Effector memory CD8-positive, alpha-beta T cell (primary cell): Measurements from ENCODE around the gene PRCC.
"Not testable (repeated sequence)": the region's sequence is repeated elsewhere in the genome, so short reads cannot be mapped to it uniquely, and the experiment has no call there.

Source experiments
- ATAC-seq: fragments of 150-1000 bp; cut with Tn5 transposase; replicated peaks from 2 replicates; pipeline ENCODE4 v1.10.0; 2021; ENCODE audit warnings: mild to moderate bottlenecking, moderate library complexity
- DNase-seq, 3 experiments: peaks; one replicate each; pipeline ENCODE4 v3.0.0; 2021
- H3K27ac Mint-ChIP-seq, 2 donors: one replicate each; pipeline ENCODE4 v1.8.0; 2022; ENCODE audit warnings: mild to moderate bottlenecking in 2 of 2, mixed read lengths in 2 of 2, moderate library complexity in 2 of 2
- H3K27me3 Mint-ChIP-seq, 2 donors: one replicate each; pipeline ENCODE4 v1.8.0; 2022; ENCODE audit warnings: mixed read lengths in 2 of 2
- H3K36me3 Mint-ChIP-seq: one replicate; pipeline ENCODE4 v1.8.0; 2022; ENCODE audit warnings: mild to moderate bottlenecking, moderate library complexity, mixed read lengths; ENCODE audit not compliant: insufficient read depth
- H3K4me1 Mint-ChIP-seq, 2 donors: one replicate each; pipeline ENCODE4 v1.8.0; 2022; ENCODE audit warnings: low read depth in 2 of 2, mixed read lengths in 2 of 2
- H3K4me3 Mint-ChIP-seq, 2 donors: one replicate each; pipeline ENCODE4 v1.8.0; 2022; ENCODE audit warnings: mild to moderate bottlenecking in 2 of 2, mixed read lengths in 2 of 2, moderate library complexity in 2 of 2
- H3K9me3 Mint-ChIP-seq, 2 donors: one replicate each; pipeline ENCODE4 v1.8.0; 2022; ENCODE audit warnings: mixed read lengths in 2 of 2

The PRCC gene

GRCh38 chr1:156760796-156761104 is 6.6 kb upstream of the PRCC start:
- DNase-seq, result no peak
- Mint-ChIP-seq H3K27ac (no peak overlapping the region), H3K4me3 (no peak overlapping the region), H3K36me3 (peaks cover 5% of the 10 kb centered on the region), H3K4me1 (no peaks in the 10 kb centered on the region), H3K9me3 (no peaks in the 10 kb centered on the region), H3K27me3 (no peaks in the 10 kb centered on the region)
- no peak for ATAC-seq

- H3K9me3 Mint-ChIP-seq, H3K27me3 Mint-ChIP-seq: not testable (repeated sequence)
These were observed 2.2 kb upstream of the PRCC start for GRCh38 chr1:156765136-156765535.

GRCh38 chr1:156765666-156766065 is 1.7 kb upstream of the PRCC start:
- no peak overlapping the region for H3K27ac Mint-ChIP-seq
- no peaks in the 10 kb centered on the region for H3K27me3 Mint-ChIP-seq
- H3K4me3 Mint-ChIP-seq, result no peak overlapping the region
- peaks cover 17 to 27% of the 10 kb centered on the region in 2 donors for H3K4me1 Mint-ChIP-seq
- peaks cover 13% of the 10 kb centered on the region for H3K36me3 Mint-ChIP-seq
- no peaks in the 10 kb centered on the region for H3K9me3 Mint-ChIP-seq
- ATAC-seq (no peak), DNase-seq (no peak)

More at GRCh38 chr1:156765136-156765535, 2.2 kb upstream of the PRCC start:
- DNase-seq, H3K36me3 Mint-ChIP-seq, H3K4me3 Mint-ChIP-seq, ATAC-seq, H3K27ac Mint-ChIP-seq: not testable (repeated sequence)
- peaks cover 16 to 23% of the 10 kb centered on the region in 2 donors for H3K4me1 Mint-ChIP-seq

- Mint-ChIP-seq H3K4me1 (peaks cover 24 to 36% of the 10 kb centered on the region in 2 donors), H3K27me3 (no peaks in the 10 kb centered on the region), H3K36me3 (peaks cover 14% of the 10 kb centered on the region), H3K27ac (no peak overlapping the region), H3K9me3 (no peaks in the 10 kb centered on the region), H3K4me3 (no peak overlapping the region)
- DNase-seq (no peak), ATAC-seq (no peak)
These were observed 836 bp upstream of the PRCC start for GRCh38 chr1:156766298-156767100.

GRCh38 chr1:156767879-156768604 is 707 bp downstream of the PRCC start:
- no peaks in the 10 kb centered on the region for H3K27me3 Mint-ChIP-seq
- ATAC-seq, result peak; percentile 7
- no peaks in the 10 kb centered on the region for H3K9me3 Mint-ChIP-seq
- peaks cover 20% of the 10 kb centered on the region for H3K36me3 Mint-ChIP-seq
- peak; percentile 35 to 37 (median 36) for DNase-seq
- no peak overlapping the region for H3K27ac Mint-ChIP-seq
- H3K4me1 Mint-ChIP-seq, result peaks cover 30 to 43% of the 10 kb centered on the region in 2 donors
- H3K4me3 Mint-ChIP-seq, result no peak overlapping the region

- ATAC-seq, result no peak
- Mint-ChIP-seq H3K36me3 (peaks cover 22% of the 10 kb centered on the region), H3K27me3 (no peaks in the 10 kb centered on the region), H3K4me1 (peaks cover 37 to 50% of the 10 kb centered on the region in 2 donors), H3K4me3 (no peak overlapping the region), H3K9me3 (no peaks in the 10 kb centered on the region), H3K27ac (no peak overlapping the region)
- DNase-seq, result no peak
These were observed 1.4 kb downstream of the PRCC start for GRCh38 chr1:156768610-156769295.

- Mint-ChIP-seq H3K4me3 (no peak overlapping the region), H3K36me3 (peaks cover 18% of the 10 kb centered on the region), H3K27me3 (no peaks in the 10 kb centered on the region), H3K9me3 (no peaks in the 10 kb centered on the region), H3K4me1 (peaks cover 45 to 62% of the 10 kb centered on the region in 2 donors), H3K27ac (peak overlapping the region; percentile 0 to 42)
- DNase-seq (no peak), ATAC-seq (no peak)
These were observed 4.9 kb downstream of the PRCC start for GRCh38 chr1:156772222-156772621.

GRCh38 chr1:156772728-156773497 is 5.6 kb downstream of the PRCC start:
- peaks cover 50 to 69% of the 10 kb centered on the region in 2 donors for H3K4me1 Mint-ChIP-seq
- no peak for DNase-seq
- no peaks in the 10 kb centered on the region for H3K9me3 Mint-ChIP-seq
- no peak overlapping the region for H3K4me3 Mint-ChIP-seq
- H3K36me3 Mint-ChIP-seq, result peaks cover 18% of the 10 kb centered on the region
- ATAC-seq, result no peak
- H3K27me3 Mint-ChIP-seq, result no peaks in the 10 kb centered on the region
- peak overlapping the region; percentile 0 to 42 for H3K27ac Mint-ChIP-seq

- Mint-ChIP-seq H3K4me1 (peaks cover 47 to 68% of the 10 kb centered on the region in 2 donors), H3K36me3 (peaks cover 16% of the 10 kb centered on the region), H3K4me3 (no peak overlapping the region), H3K27me3 (no peaks in the 10 kb centered on the region), H3K9me3 (no peaks in the 10 kb centered on the region), H3K27ac (no peak overlapping the region)
- ATAC-seq (no peak), DNase-seq (no peak)
These were observed 6.3 kb downstream of the PRCC start for GRCh38 chr1:156773607-156774006.

- Mint-ChIP-seq H3K36me3 (peaks cover 24% of the 10 kb centered on the region), H3K9me3 (no peaks in the 10 kb centered on the region), H3K27ac (peak overlapping the region; percentile 51 to 64), H3K4me3 (no peak overlapping the region), H3K4me1 (peaks cover 36 to 50% of the 10 kb centered on the region in 2 donors), H3K27me3 (no peaks in the 10 kb centered on the region)
- DNase-seq, result no peak
- ATAC-seq, result no peak
These were observed 8.5 kb downstream of the PRCC start for GRCh38 chr1:156775799-156776198.

GRCh38 chr1:156776942-156777341 is 9.6 kb downstream of the PRCC start:
- ATAC-seq (no peak), DNase-seq (no peak)
- H3K4me1 Mint-ChIP-seq, result peaks cover 39 to 53% of the 10 kb centered on the region in 2 donors
- peaks cover 26% of the 10 kb centered on the region for H3K36me3 Mint-ChIP-seq
- H3K27ac Mint-ChIP-seq, result peak overlapping the region; percentile 26 to 62
- no peak overlapping the region for H3K4me3 Mint-ChIP-seq
- H3K27me3 Mint-ChIP-seq, result no peaks in the 10 kb centered on the region
- no peaks in the 10 kb centered on the region for H3K9me3 Mint-ChIP-seq

- H3K4me3 Mint-ChIP-seq, result no peak overlapping the region
- H3K36me3 Mint-ChIP-seq, result peaks cover 24% of the 10 kb centered on the region
These were observed 10.2 kb downstream of the PRCC start for GRCh38 chr1:156777573-156777972.

GRCh38 chr1:156781585-156782186 is 14.4 kb downstream of the PRCC start:
- no peaks in the 10 kb centered on the region for H3K9me3 Mint-ChIP-seq
- H3K4me3 Mint-ChIP-seq, result no peak overlapping the region
- no peak for ATAC-seq
- H3K27ac Mint-ChIP-seq, result peak overlapping the region; percentile 42 to 90
- H3K36me3 Mint-ChIP-seq, result peaks cover 47% of the 10 kb centered on the region
- H3K4me1 Mint-ChIP-seq, result peaks cover 19 to 27% of the 10 kb centered on the region in 2 donors
- DNase-seq, result no peak
- H3K27me3 Mint-ChIP-seq, result no peaks in the 10 kb centered on the region

More at GRCh38 chr1:156777573-156777972, 10.2 kb downstream of the PRCC start:
- Mint-ChIP-seq H3K27me3 (no peaks in the 10 kb centered on the region), H3K27ac (peak overlapping the region; percentile 26 to 62), H3K9me3 (no peaks in the 10 kb centered on the region), H3K4me1 (peaks cover 38 to 52% of the 10 kb centered on the region in 2 donors)
- DNase-seq, result no peak
- ATAC-seq, result no peak
